ENCODE measurements around the gene CYP4F3.
"Not testable (repeated sequence)": the region's sequence is repeated elsewhere in the genome, so short reads cannot be mapped to it uniquely, and the experiment has no call there.

Gene CYP4F3

GRCh38 chr19:15629003-15629880 is 11.5 kb upstream of the CYP4F3 start:
- DNase-seq (ENCODE audit: low spot score) = peak; percentile 39

GRCh38 chr19:15631817-15632216 is 8.9 kb upstream of the CYP4F3 start:
- no peak for DNase-seq (ENCODE audit: low spot score)

GRCh38 chr19:15633082-15633835 is 7.4 kb upstream of the CYP4F3 start:
- peak; percentile 15 for DNase-seq (ENCODE audit: low spot score)

GRCh38 chr19:15634105-15634504 is 6.6 kb upstream of the CYP4F3 start:
- DNase-seq (ENCODE audit: low spot score) = no peak

DNA sequence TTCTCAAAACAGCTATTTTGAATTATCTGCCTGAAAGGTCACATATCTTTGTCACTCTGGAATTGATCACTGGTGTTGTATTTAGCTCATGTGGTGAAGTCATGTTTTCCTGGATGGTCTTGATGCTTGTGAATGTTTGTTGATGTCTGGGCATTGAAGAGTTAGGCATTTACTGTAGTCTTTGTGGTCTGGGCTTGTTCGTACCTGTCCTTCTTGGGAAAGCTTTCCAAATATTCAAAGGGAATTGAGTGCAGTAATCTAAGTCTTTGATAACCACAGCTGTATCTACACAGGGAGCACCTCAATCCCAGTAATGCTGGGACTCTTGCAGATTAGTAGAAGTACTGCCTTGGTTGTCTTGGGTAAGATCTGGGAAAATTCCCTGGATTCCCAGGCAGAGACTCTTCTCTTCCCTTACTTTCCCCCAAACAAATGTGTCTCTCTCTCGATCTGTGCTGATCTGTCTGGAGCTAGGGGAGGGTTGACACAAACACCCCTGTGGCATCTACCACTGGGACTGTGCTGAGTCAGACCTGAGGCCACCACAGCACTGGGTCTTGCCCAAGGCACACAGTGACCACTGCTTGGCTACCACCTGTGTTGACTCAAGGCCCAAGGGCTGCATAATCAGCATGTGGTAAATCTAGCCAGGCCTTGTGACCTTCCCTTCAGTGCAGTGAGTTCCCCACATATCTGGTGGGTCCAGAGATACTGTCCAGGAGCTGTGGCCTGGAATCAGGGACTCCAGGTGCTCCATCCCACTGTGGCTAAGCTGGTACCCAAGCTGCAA is 5.5 kb upstream of the CYP4F3 start:
- no peak for DNase-seq (ENCODE audit: low spot score)

GRCh38 chr19:15636026-15636425 is 4.7 kb upstream of the CYP4F3 start:
- DNase-seq (ENCODE audit: low spot score) = peak; percentile 29

- DNase-seq (ENCODE audit: low spot score) = no peak
Measured at GRCh38 chr19:15639596-15639995, 1.1 kb upstream of the CYP4F3 start.

- no peak for DNase-seq (ENCODE audit: low spot score)
Measured at GRCh38 chr19:15640904-15641597, 354 bp downstream of the CYP4F3 start.

GRCh38 chr19:15641901-15642491 is 1.3 kb downstream of the CYP4F3 start:
- no peak for DNase-seq (ENCODE audit: low spot score)

DNA sequence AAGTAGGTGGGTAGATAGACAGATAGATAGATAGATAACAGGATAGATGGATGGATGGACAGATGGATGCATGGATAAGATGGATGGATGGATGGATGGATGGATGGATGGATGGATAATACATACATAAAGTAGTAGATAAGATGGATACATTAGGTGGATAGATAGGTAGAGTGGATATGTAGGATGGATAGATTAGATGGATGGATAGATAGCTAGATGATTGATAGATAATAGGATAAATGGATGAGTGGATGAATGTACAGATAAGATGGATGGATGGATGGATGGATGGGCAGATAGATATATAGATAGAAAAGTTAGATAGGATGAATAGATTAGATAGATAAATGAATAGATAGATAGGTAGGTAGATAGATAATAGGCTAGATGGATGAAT is 2.1 kb downstream of the CYP4F3 start:
- no peak for DNase-seq (ENCODE audit: low spot score)

DNA sequence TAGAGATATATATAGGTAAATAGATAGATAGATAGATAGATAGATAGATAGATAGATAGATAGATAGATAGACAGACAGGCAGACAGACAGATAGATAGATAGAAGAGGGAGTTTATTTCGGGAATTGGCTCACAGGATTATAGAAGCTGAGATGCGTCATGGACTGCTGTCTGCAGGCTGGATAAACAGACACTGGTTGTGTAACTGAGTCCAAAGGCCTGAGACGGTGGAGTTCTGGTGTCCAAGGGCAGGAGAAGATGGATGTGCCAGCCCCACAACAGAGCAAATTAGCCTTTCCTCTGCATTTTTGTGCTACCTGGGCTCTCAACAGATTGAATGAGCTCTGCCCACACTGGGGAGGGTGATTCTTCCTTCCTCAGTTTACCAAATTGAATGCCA is 2.7 kb downstream of the CYP4F3 start:
- no peak for DNase-seq (ENCODE audit: low spot score)

- no peak for DNase-seq (ENCODE audit: low spot score)
Measured at GRCh38 chr19:15644066-15644741, 3.5 kb downstream of the CYP4F3 start.

GRCh38 chr19:15644816-15645215 is 4.1 kb downstream of the CYP4F3 start:
- DNase-seq (ENCODE audit: low spot score) = no peak

GRCh38 chr19:15649526-15649925 is 8.8 kb downstream of the CYP4F3 start:
- DNase-seq (ENCODE audit: low spot score) = no peak

GRCh38 chr19:15650123-15650522 is 9.4 kb downstream of the CYP4F3 start:
- not testable (repeated sequence) for DNase-seq (ENCODE audit: low spot score)

DNA sequence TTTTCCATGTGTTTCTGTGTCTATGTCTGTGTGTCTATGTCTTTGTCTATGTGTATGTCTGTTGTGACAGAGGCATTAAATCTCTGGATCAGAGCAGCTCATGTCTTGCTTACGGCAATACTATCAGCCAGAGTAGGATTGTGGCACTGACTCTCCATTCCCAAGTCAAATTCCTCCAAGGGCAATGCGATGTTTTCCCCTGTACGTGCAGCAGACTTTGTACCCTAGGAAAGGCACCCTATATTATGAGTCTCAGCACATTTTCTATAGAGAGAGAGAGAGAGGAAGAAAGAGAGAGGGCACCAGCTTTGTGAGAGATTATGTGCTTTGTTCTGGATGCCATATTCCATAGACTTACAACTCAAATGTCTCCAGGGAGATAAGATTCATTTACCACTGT is 11.1 kb downstream of the CYP4F3 start:
- no peak for DNase-seq (ENCODE audit: low spot score)

- DNase-seq (ENCODE audit: low spot score) = no peak
Measured at GRCh38 chr19:15652559-15653278, 12.0 kb downstream of the CYP4F3 start.

- DNase-seq (ENCODE audit: low spot score) = no peak
Measured at GRCh38 chr19:15656467-15656866, 15.8 kb downstream of the CYP4F3 start.

- no peak for DNase-seq (ENCODE audit: low spot score)
Measured at GRCh38 chr19:15663247-15663646, 22.6 kb downstream of the CYP4F3 start.

- no peak for DNase-seq (ENCODE audit: low spot score)
Measured at GRCh38 chr19:15666186-15666585, 25.5 kb downstream of the CYP4F3 start.

Measured in globus pallidus (tissue), 1 donor.